Immature natural killer cell (primary cell): ENCODE measurements around the gene SEC63. TPM values are rescaled to one million over a fixed set of nuclear protein-coding genes. Genes with fewer than 3 reads are reported as not detected.
A peak's percentile ranks its signal among the peaks of the same experiment; 100 is the strongest.
"Not testable (repeated sequence)": the region's sequence is repeated elsewhere in the genome, so short reads cannot be mapped to it uniquely, and the experiment has no call there.

Source experiments
- DNase-seq, 3 donors: peaks; one replicate each; pipeline ENCODE4 v3.0.0; 2022; ENCODE audit warnings: mixed read lengths in 1 of 3
- H3K27ac Mint-ChIP-seq, 6 donors: one replicate each; pipeline ENCODE4 v1.8.0; 2020; ENCODE audit warnings: mixed read lengths in 6 of 6, mild to moderate bottlenecking in 5 of 6, inconsistent platforms in 4 of 6, moderate library complexity in 3 of 6
- H3K27me3 Mint-ChIP-seq, 3 donors: one replicate each; pipeline ENCODE4 v1.8.0; 2020 to 2021; ENCODE audit warnings: low read depth in 3 of 3, mild to moderate bottlenecking in 3 of 3, mixed read lengths in 3 of 3, moderate library complexity in 3 of 3, inconsistent platforms in 1 of 3
- H3K36me3 Mint-ChIP-seq, 3 donors: one replicate each; pipeline ENCODE4 v1.8.0; 2020; ENCODE audit warnings: mixed read lengths in 3 of 3, inconsistent platforms in 2 of 3, mild to moderate bottlenecking in 2 of 3
- H3K4me1 Mint-ChIP-seq, 2 donors: one replicate each; pipeline ENCODE4 v1.8.0; 2020; ENCODE audit warnings: inconsistent platforms in 2 of 2, mild to moderate bottlenecking in 2 of 2, mixed read lengths in 2 of 2, moderate library complexity in 1 of 2
- H3K4me3 Mint-ChIP-seq, 5 donors: one replicate each; pipeline ENCODE4 v1.8.0; 2020; ENCODE audit warnings: mild to moderate bottlenecking in 5 of 5, mixed read lengths in 5 of 5, inconsistent platforms in 3 of 5, moderate library complexity in 3 of 5
- H3K9me3 Mint-ChIP-seq, 6 donors: one replicate each; pipeline ENCODE4 v1.8.0; 2020; ENCODE audit warnings: mild to moderate bottlenecking in 6 of 6, mixed read lengths in 6 of 6, inconsistent platforms in 4 of 6, moderate library complexity in 3 of 6
- polyA plus RNA-seq, 3 donors: library from polyadenylated mRNA; unstranded; fragments of 300-500 nt; fragmentation: Illumina TruSeq; gene quantifications; one replicate each; pipeline ENCODE4 v1.2.3, GENCODE V29; 2021

Gene SEC63
- polyA plus RNA-seq, 3 donors from 2014 or later: 27.0 to 34.4 (median 31.0) TPM

DNA sequence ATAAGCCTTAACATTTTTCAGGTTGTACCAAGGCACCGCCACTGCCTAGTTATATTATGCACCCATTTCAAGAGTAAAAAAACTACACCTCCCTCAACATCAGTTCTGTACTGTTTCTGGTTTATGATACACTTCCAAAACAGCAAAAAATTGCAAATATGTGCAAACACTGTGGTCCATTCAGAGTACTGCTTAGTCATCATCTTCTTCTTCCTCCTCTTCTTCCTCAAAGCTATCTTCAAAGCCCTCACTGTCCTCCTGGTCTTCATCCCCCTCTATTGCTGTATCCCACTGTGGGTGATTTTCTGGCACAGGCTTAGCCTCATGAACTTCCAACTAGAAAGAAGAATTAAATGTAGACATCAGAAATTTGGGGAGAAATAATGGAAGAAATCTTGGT lies 86.5 kb downstream of the SEC63 start:
- H3K9me3 Mint-ChIP-seq, DNase-seq, H3K4me1 Mint-ChIP-seq, H3K4me3 Mint-ChIP-seq, H3K27me3 Mint-ChIP-seq: not testable (repeated sequence)
- H3K36me3 Mint-ChIP-seq: peaks cover 7 to 31% (median 26%) of the 10 kb centered on the region in 3 donors
- H3K27ac Mint-ChIP-seq: peak overlapping the region in 1 of 6 donors; percentile 12

DNA sequence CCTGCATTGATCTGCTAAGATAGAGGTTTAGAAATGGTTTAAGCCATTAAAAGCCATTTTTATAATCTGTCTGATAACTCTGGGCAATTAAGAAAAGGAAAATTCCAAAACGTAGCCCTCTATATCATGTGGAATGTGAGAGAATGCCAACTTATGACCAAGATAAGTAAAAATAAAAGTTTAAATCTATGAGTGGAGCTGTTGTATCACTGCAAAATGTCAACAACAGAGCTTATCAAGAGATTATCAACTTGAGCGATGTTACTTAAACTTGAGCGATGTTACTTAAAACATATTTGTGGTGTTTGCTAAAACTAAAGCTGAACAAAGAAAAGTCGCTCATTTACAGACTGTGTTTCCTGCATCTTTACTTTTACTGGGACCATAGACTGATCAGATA lies 87.0 kb downstream of the SEC63 start:
- Mint-ChIP-seq H3K4me3 (no peak overlapping the region), H3K27me3 (peaks cover 0 to 4% (median 1%) of the 10 kb centered on the region in 3 donors), H3K27ac (no peak overlapping the region)

DNA sequence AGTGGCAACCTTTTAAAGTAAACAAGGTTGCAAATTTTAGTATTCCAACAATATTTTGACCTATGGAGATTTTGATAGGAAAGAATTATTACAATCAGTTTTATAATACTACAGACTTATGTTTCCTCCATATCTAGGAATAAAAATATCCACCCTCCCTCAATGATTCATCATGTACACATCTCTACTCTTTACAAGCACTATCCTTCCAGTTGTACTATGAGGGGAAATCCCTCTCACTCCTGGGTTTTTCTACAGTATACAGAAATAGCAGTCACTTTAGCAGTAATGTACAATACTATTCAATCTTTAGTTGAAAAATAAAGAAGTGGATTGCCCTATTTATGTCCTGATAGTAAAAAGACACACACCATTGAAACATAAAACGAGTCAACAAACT lies 87.6 kb downstream of the SEC63 start:
- H3K4me1 Mint-ChIP-seq: peaks cover 2 to 6% of the 10 kb centered on the region in 2 donors
- DNase-seq: no peak
- peak overlapping the region in 1 of 6 donors; percentile 31 for H3K27ac Mint-ChIP-seq
- H3K36me3 Mint-ChIP-seq: peaks cover 7 to 27% (median 21%) of the 10 kb centered on the region in 3 donors
- H3K9me3 Mint-ChIP-seq: no peaks in the 10 kb centered on the region
- peaks cover 0 to 2% (median 1%) of the 10 kb centered on the region in 3 donors for H3K27me3 Mint-ChIP-seq
- H3K4me3 Mint-ChIP-seq: no peak overlapping the region

More for the DNA sequence above, 87.0 kb downstream of the SEC63 start:
- H3K4me1 Mint-ChIP-seq: peaks cover 2 to 6% of the 10 kb centered on the region in 2 donors
- no peaks in the 10 kb centered on the region for H3K9me3 Mint-ChIP-seq
- H3K36me3 Mint-ChIP-seq: peaks cover 7 to 29% (median 24%) of the 10 kb centered on the region in 3 donors
- DNase-seq: no peak

DNA sequence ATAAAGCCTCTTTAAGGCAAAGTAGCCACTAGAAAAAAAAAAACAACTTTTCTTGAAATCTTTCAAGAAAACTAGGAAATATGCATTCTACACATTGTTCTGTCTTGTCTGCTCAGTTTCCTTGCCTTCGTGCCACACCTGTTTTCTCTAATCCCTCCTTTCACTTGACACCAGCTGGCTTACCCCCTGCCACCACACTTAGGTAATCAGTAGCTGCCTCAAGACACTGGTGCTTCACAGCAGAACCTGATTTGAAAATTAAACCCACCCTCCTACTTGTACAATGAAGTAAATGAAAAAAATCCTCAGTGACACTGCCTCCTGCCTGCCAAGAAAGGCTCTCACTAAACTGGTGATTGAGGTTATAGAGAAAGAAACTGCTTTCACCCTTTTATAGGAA lies 88.1 kb downstream of the SEC63 start:
- Mint-ChIP-seq H3K27me3 (peaks cover 0 to 2% (median 1%) of the 10 kb centered on the region in 3 donors), H3K9me3 (no peaks in the 10 kb centered on the region), H3K4me1 (peaks cover 2 to 6% of the 10 kb centered on the region in 2 donors), H3K27ac (no peak overlapping the region), H3K36me3 (peaks cover 7 to 23% (median 21%) of the 10 kb centered on the region in 3 donors), H3K4me3 (no peak overlapping the region)
- DNase-seq: no peak

DNA sequence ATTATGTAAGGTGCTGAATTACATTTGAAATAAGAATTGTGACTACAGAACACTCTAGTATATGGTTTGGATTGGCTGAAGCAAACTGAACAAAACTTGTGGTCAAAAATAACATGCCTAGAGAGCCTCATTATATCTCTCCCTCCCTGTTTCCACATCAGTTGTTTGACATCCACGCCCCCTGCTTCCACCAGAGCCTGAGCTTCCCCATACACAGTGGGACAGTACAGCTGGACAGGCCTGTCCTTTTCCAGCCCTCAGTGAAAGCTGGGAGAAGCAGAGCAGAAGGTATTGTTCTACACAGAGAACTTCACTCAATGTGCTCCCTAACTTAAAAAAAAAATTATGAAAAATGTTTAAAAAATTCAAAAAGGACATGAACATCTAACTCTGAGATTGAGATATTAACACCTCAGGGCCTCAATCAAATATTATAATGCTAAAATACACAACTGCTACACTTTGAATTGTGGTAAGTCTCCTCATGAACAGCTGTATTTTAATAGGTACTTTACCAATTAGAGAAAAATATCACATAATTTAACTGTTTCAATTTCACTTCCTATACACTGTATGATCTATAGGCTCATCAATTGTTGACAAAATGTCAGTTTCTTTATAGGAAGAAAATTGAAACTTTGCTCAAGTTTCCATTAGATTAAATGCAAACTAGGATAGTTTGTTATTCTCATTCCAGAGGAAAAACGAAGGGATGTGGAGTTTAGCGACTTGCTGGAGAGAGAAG lies 89.0 kb downstream of the SEC63 start:
- peak overlapping the region in 1 of 6 donors; percentile 26 for H3K27ac Mint-ChIP-seq
- DNase-seq: no peak
- no peaks in the 10 kb centered on the region for H3K9me3 Mint-ChIP-seq
- H3K4me3 Mint-ChIP-seq: no peak overlapping the region
- H3K27me3 Mint-ChIP-seq: peaks cover 0 to 2% (median 1%) of the 10 kb centered on the region in 3 donors
- H3K4me1 Mint-ChIP-seq: peaks cover 2 to 6% of the 10 kb centered on the region in 2 donors
- peaks cover 6 to 20% (median 20%) of the 10 kb centered on the region in 3 donors for H3K36me3 Mint-ChIP-seq

DNA sequence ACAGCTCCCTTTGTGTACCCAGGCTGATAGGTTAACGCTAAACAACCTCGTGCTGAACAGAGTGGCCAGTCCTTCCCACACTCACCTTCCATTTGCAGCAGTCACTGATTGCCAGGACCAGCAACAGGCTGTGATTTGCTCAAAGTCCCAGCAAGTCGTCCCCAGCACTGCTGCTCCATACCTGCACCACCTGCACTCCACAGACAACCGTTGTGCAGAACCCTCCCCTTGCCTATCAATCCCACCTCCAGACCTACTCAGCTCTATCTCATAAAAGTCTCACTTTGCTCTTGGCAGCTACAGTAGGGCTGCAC lies 90.7 kb downstream of the SEC63 start:
- Mint-ChIP-seq H3K4me3 (no peak overlapping the region), H3K4me1 (peaks cover 2 to 6% of the 10 kb centered on the region in 2 donors), H3K9me3 (no peaks in the 10 kb centered on the region), H3K27ac (no peak overlapping the region), H3K36me3 (peaks cover 0 to 15% (median 15%) of the 10 kb centered on the region in 3 donors), H3K27me3 (peaks cover 1 to 2% (median 2%) of the 10 kb centered on the region in 3 donors)
- DNase-seq: no peak

DNA sequence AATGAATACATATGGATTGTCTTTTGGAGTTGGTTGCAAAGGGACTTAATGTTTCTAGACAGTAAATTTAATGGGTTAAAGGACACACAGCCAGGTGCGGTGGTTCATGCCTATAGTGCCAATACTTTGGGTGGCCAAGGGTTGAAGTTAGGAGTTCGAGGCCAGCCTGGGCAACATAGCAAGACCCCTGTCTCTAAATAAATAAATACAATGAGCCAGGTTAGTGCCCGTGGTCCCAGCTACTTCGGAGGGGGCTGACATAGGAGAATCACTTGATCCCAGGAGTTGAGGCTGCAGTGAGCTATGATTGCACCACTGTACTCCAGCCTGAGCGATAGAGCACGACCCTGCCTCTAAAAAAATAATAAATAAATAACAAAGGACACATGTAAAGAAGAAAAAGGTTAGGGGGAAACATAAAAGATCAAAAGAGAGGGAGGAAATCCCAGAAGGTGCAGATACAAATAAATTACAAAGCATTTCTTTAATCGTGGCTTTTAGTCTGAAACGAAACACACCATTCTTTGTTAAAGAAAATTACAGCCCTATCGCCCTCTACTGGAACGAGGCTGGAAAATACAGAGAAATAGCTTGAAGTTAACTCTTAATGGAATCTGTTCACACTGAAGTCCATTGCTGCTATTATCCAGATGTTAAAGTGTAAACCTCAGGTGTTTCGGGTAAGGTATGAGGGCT lies 91.3 kb downstream of the SEC63 start:
- Mint-ChIP-seq H3K27ac (no peak overlapping the region), H3K36me3 (peaks cover 0 to 14% (median 14%) of the 10 kb centered on the region in 3 donors), H3K4me1 (peaks cover 2 to 6% of the 10 kb centered on the region in 2 donors), H3K4me3 (peak overlapping the region in 2 of 5 donors; percentile 26 to 62), H3K27me3 (peaks cover 1 to 4% (median 2%) of the 10 kb centered on the region in 3 donors), H3K9me3 (no peaks in the 10 kb centered on the region)
- DNase-seq: peak; percentile 21 to 38 (median 31)

DNA sequence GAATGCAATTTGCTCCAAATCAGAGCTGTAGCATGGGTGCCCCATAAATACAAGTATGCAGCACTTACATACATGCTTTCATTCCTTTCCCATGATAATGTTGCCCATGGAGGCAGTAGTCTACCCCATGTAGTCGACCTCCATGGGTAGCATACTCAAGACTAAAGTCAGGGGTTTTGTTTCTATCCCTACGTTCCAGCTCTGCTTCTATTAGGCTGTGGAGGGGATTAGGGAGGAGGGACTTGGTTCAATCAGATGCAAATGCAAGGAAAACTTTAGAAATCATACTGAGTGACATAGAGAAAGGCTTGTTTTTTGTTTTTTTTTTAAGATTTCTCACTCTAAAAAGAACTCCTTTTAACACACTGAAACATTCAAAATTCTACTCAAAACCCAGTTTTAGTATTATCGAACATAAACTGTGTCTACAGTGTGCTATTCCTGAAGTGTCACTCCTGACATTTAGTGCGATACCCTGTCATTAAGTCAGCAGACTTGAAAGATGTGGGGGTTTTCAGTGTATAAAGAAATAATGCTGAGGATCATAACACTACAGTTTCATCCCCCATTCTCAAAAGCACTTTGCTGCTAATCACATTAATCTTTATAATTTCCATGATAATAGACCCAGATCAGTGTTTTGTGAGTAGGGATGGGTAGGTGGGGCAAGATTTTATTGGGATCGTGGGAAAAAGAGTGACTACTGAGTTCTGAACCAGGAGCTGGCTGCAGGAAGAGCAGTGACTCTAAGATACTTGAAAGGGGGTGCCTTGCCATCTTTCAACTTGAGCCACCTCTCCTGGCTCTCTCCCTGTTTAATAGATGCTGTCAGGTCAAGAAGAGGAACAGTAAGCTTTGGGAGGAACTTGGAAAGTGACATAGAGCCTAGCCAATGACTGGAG lies 93.5 kb downstream of the SEC63 start:
- no peak for DNase-seq
- peaks cover 2 to 6% of the 10 kb centered on the region in 2 donors for H3K4me1 Mint-ChIP-seq

DNA sequence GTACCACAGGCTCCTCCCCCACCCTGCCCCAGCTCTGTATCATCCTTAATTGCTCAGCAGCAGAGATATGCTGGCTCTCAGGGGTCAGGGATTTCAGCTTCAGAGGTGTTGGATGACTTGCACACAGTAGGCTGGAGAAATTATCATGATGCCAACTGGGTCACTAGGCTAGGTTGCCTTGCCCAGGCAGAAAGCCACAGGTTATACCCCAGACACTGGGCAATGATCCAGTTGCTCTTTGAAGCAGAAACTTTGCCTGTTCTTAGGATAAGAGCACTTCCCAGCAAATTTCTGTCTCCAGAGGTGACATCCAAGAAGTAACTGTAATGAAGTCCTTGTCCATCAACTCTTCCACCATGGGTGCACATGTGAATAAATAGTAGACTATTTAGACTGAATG lies 95.6 kb downstream of the SEC63 start:
- H3K27ac Mint-ChIP-seq: no peak overlapping the region
- DNase-seq: no peak
- H3K36me3 Mint-ChIP-seq: no peaks in the 10 kb centered on the region
- H3K4me1 Mint-ChIP-seq: peaks cover 2 to 6% of the 10 kb centered on the region in 2 donors
- H3K27me3 Mint-ChIP-seq: peaks cover 0 to 8% (median 0%) of the 10 kb centered on the region in 3 donors
- H3K9me3 Mint-ChIP-seq: no peaks in the 10 kb centered on the region
- H3K4me3 Mint-ChIP-seq: no peak overlapping the region

More for the DNA sequence above, 93.5 kb downstream of the SEC63 start:
- no peaks in the 10 kb centered on the region for H3K9me3 Mint-ChIP-seq
- peaks cover 0 to 8% (median 0%) of the 10 kb centered on the region in 3 donors for H3K27me3 Mint-ChIP-seq
- H3K36me3 Mint-ChIP-seq: no peaks in the 10 kb centered on the region
- H3K27ac Mint-ChIP-seq: no peak overlapping the region
- H3K4me3 Mint-ChIP-seq: no peak overlapping the region

DNA sequence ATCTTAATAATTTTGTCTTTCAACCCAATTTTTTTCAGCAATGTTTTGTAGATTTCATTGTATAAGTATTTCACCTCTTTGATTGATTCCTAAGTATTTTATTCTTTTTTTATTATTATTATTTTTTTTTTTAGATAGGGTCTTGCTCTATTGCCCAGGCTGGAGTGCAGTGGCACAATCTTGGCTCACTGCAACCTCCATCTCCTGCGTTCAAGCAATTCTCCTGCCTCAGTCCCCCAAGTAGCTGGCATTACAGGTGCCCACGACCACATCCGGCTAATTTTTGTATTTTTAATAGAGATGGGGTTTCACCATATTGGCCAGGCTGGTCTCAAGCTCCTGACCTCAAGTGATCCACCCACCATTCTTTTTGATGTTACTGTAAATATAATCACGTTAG lies 97.0 kb downstream of the SEC63 start:
- H3K4me1 Mint-ChIP-seq, H3K9me3 Mint-ChIP-seq, H3K27ac Mint-ChIP-seq, H3K27me3 Mint-ChIP-seq, DNase-seq, H3K4me3 Mint-ChIP-seq, H3K36me3 Mint-ChIP-seq: not testable (repeated sequence)

DNA sequence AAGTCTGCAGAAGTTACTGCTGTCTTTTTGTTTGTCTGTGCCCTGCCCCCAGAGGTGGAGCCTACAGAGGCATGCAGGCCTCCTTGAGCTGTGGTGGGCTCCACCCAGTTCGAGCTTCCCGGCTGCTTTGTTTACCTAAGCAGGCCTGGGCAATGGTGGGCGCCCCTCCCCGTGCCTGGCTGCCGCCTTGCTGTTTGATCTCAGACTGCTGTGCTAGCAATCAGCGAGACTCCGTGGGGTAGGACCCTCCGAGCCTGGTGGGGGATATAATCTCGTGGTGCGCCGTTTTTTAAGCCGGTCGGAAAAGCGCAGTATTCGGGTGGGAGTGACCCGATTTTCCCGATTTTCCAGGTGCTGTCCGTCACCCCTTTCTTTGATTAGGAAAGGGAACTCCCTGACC lies 97.9 kb downstream of the SEC63 start:
- not testable (repeated sequence) for H3K4me3 Mint-ChIP-seq, H3K9me3 Mint-ChIP-seq, DNase-seq, H3K36me3 Mint-ChIP-seq, H3K27ac Mint-ChIP-seq, H3K27me3 Mint-ChIP-seq, H3K4me1 Mint-ChIP-seq

DNA sequence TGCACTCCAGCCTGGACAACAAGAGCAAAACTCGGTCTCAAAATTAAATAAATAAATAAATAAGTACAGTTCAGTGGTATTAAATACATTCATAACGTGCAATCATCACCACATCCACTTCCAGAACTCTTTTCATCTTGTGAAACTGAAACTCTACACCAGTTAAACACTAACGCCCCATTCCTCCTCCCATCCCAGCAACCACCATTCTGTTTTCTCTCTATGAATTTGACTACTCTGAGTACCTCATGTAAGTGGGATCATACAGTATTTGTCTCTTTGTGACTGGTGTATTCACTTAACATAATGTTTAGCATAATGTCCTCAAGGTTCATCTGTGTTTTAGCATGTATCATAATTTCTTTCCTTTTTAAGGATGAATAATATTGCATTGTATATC lies 104.8 kb downstream of the SEC63 start:
- peaks cover 6% of the 10 kb centered on the region in 2 donors for H3K4me1 Mint-ChIP-seq
- no peak overlapping the region for H3K27ac Mint-ChIP-seq
- H3K4me3 Mint-ChIP-seq: no peak overlapping the region
- no peaks in the 10 kb centered on the region for H3K36me3 Mint-ChIP-seq
- no peaks in the 10 kb centered on the region for H3K9me3 Mint-ChIP-seq
- DNase-seq: no peak
- H3K27me3 Mint-ChIP-seq: peaks cover 0 to 7% (median 1%) of the 10 kb centered on the region in 3 donors

DNA sequence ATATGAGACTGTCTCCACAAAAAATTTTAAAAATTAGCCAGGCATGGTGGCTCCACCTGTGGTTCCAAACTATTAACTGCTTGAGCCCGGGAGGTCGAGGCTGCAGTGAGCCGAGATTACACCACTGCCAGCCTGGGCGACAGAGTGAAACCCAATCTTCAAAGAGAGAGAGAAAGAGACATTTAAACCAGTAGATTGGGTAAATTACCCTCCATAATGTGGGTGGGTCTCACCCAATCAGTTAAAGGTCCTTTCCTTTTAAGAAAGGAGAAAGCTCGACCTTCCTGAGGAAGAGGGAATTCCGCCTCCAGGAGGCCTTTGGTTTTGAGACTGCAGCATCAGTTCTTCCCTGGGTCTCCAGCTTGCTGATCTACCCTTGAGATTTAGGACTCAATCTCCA lies 108.7 kb downstream of the SEC63 start:
- H3K36me3 Mint-ChIP-seq: no peaks in the 10 kb centered on the region
- H3K27me3 Mint-ChIP-seq: peaks cover 1 to 17% (median 8%) of the 10 kb centered on the region in 3 donors
- H3K4me3 Mint-ChIP-seq: peak overlapping the region in 3 of 5 donors; percentile 19 to 71 (median 31)
- H3K9me3 Mint-ChIP-seq: no peaks in the 10 kb centered on the region
- H3K27ac Mint-ChIP-seq: no peak overlapping the region
- DNase-seq: no peak
- peaks cover 10 to 14% of the 10 kb centered on the region in 2 donors for H3K4me1 Mint-ChIP-seq
